Superior temporal gyrus (tissue), 1 donor: Measurements from ENCODE around the gene ANKK1.

ENCODE experiments used
- DNase-seq: peaks from one replicate; pipeline ENCODE4 v3.0.0-alpha.2; 2016; ENCODE audit errors: extremely low spot score

Gene ANKK1

GRCh38 chr11:113378692-113379091 is 8.9 kb upstream of the ANKK1 start:
- no peak for DNase-seq

GRCh38 chr11:113382121-113382520 is 5.5 kb upstream of the ANKK1 start:
- no peak for DNase-seq

DNA sequence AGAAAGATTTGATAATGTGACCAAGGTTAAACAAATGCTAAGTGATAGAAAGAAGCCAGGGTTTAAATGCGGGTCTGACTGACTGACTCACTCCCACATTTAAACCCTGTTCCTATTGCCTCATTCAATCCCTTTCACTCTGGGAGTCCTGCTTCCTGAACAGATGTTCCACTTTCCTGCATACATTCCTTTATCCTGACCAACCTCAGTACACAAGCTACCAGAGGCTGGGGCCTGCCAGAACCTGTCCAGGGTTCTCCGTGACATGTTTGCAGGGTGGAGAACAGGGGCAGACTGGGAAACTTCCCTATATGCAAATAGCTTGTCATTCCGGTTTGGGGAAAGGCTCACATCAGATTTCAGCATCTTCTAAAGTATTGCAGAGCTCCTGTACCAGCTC is 3.0 kb upstream of the ANKK1 start:
- no peak for DNase-seq

GRCh38 chr11:113385749-113386148 is 1.8 kb upstream of the ANKK1 start:
- no peak for DNase-seq

- no peak for DNase-seq
These were observed 713 bp upstream of the ANKK1 start for GRCh38 chr11:113386866-113387265.

DNA sequence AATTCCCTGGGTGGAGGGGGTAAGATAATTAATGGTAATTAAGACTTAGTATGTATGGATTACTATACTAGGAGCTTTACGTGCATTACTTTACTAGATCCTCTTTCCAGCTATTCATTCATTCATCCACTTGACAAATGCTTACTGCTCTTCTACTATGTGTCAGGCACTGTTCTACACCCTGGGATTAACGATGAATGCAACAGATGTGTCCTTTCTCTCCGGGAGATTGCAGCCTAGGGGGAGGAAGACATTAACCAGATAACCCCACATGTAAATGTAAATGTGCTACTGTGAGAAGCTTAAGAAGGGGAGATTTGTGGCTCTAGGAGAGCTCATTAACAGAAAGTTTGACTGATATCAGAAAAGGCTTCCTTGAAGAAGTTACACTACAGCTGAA is 1.7 kb downstream of the ANKK1 start:
- no peak for DNase-seq

GRCh38 chr11:113392236-113392921 is 4.8 kb downstream of the ANKK1 start:
- no peak for DNase-seq

GRCh38 chr11:113393501-113393985 is 6.0 kb downstream of the ANKK1 start:
- DNase-seq, result no peak

GRCh38 chr11:113394919-113395318 is 7.3 kb downstream of the ANKK1 start:
- DNase-seq, result no peak

GRCh38 chr11:113395782-113396336 is 8.3 kb downstream of the ANKK1 start:
- DNase-seq, result no peak

DNA sequence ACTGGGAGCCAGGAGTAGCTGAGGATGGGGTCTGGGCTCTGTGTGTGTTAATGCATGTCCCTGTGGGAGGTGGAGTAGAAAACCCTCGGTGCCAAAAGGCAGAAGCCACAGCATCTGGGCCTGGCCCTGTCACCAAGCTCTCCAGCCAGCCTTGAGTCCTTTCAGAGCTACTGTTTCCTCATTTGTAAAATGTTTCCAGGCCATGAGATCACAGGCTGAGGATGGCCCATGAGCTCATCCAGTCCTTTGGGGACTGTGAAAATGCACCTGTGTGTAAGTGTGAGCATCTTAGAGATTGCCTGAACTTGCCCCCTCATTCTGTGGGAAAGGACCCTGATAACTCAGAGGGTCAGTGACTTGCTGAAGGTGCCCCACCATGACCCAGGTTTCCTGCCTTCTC is 9.1 kb downstream of the ANKK1 start:
- DNase-seq, result no peak

GRCh38 chr11:113397212-113397611 is 9.6 kb downstream of the ANKK1 start:
- no peak for DNase-seq

DNA sequence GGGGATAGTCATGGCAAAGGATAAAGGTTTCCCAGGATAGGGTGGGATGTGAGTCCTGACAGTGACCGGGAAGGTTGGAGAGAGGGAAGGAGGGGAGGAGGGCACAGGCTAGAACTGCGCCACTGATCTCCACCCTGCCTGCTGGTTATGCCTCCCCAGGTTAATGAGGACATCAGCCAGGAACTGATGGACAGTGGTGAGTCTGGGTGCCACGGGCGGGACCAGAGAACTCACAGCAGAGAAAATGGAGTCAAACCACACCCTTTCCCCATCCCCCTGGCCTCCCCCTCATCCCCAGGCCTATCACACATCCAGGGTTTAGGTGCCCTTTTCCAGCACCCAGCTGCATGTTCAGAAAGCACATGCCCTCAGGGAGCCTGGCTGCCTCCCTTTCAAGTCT is 10.2 kb downstream of the ANKK1 start:
- no peak for DNase-seq

DNA sequence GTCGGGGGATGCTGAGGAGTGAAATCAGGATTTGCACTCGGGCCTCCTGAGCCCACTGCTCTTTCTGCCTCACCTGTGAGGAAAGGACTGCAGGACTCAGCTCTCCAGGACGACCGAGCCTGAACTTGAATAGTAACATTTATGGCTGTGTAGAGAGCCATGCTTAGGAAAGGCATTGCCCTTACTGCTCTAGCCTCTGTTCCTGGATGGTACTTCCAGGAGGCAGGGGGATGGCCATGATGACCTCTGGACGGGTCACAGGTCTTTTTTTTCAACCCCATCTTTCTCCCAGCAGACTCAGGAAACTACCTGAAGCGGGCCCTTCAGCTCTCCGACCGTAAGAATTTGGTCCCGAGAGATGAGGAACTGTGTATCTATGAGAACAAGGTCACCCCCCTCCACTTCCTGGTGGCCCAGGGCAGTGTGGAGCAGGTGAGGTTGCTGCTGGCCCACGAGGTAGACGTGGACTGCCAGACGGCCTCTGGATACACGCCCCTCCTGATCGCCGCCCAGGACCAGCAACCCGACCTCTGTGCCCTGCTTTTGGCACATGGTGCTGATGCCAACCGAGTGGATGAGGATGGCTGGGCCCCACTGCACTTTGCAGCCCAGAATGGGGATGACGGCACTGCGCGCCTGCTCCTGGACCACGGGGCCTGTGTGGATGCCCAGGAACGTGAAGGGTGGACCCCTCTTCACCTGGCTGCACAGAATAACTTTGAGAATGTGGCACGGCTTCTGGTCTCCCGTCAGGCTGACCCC is 11.3 kb downstream of the ANKK1 start:
- DNase-seq, result no peak

DNA sequence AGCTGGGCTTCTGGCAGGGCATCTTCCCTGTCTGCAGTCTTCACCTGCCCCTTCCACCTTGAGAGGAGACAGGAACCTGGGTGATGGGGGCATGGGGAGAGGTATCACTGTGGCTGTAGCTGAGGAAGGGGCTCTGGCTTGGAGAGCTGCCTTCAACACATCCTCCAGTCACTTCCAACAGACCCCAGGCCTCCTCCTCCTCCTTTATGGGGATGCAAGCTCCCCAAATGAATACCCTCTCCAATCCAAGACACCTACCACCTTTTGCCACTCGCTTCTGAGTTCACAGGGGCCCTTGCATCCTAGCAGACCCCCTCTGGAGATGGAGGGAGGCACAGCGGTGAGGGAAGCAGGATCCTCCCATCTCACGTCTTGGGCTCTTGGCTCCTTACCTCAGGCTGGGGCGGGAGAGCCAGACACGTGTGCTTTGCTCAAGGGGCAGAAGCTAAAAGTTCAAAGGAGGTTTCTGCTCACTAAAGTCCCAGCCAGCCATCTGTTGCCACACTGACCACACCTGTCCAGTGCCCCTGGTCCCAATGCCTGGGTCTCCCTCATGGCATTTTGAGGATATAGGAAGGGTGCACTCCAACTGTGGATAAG is 13.2 kb downstream of the ANKK1 start:
- DNase-seq, result no peak

DNA sequence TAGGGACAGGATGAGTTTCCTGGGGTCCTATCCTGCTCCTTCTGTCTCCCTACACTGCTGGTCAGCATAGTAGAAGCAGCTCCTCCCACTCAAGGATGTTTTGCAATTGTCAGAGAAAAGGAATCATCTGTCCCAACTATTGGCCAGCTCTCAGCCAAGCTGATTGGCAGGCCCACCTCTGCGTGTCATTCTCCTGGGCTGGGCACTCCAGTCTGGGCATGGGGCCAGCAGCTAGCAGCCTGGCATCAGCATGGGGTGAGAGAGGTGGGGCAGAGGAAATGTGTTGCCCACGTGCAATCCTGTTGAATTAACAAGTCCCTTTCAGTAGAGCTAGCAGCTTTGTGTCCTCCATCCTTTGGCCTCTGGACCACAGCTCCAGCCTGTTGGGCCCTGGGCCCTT is 14.1 kb downstream of the ANKK1 start:
- peak; percentile 33 for DNase-seq

GRCh38 chr11:113404859-113405430 is 17.4 kb downstream of the ANKK1 start:
- DNase-seq, result no peak

GRCh38 chr11:113405724-113406478 is 18.3 kb downstream of the ANKK1 start:
- DNase-seq, result no peak

GRCh38 chr11:113407163-113407562 is 19.6 kb downstream of the ANKK1 start:
- DNase-seq, result no peak

DNA sequence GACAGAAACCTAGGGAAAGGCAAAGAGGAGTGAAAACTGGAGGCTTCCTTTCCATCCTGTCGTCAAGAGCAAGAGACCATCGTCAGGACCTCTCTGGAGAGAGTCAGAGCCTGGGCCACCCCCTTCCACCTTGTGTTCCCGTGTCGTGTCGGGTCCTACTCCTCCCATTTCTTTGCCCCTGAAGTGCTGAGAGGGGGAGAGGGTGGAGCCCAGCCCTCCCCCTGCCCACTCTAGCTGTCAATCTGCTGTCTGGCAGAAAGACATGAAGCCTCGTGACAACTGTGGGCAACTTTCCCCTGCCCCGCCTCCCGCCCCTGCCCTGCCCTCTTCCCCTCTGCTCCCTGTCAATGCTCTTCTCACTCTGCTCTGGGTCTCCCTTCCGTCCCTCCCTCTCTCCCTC is 20.6 kb downstream of the ANKK1 start:
- no peak for DNase-seq

DNA sequence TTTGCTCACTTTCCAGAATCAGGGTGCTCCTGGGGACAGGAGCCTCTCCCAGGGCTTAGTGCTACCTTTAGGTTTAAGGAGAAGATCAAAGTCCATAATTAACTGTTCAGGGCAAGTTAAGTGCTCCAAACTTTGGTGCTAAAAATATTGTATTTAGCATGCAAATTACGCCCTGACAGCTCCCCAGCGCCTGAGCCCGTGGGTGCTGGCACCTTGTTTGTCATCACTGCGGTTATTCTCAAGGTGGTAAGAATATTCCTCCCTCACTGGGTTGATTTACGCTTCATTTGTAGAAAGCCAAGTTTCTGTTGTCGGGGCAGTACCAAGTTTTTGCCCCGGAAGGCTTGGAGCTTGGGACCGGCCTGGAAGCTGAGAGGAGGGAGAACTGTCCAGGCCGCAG is 21.3 kb downstream of the ANKK1 start:
- DNase-seq, result no peak

GRCh38 chr11:113409526-113409925 is 21.9 kb downstream of the ANKK1 start:
- no peak for DNase-seq
